HG03159 (cell line): ENCODE results near the gene POR.
"Not testable (repeated sequence)": the region's sequence is repeated elsewhere in the genome, so short reads cannot be mapped to it uniquely, and the experiment has no call there.

ENCODE experiments used
- ATAC-seq: cut with Tn5 transposase; IDR thresholded peaks from one replicate; pipeline ENCODE4 v1.9.1; 2021; ENCODE audit warnings: mild to moderate bottlenecking, moderate library complexity; ENCODE audit not compliant: unreplicated experiment

The POR gene

GRCh38 chr7:76016191-76016947 lies 101.4 kb downstream of the POR start:
- ATAC-seq: no peak

- not testable (repeated sequence) for ATAC-seq
These were observed 103.6 kb downstream of the POR start for GRCh38 chr7:76018520-76018919.

GRCh38 chr7:76020031-76020714 lies 105.2 kb downstream of the POR start:
- no peak for ATAC-seq

- ATAC-seq: no peak
These were observed 107.2 kb downstream of the POR start for GRCh38 chr7:76022026-76022780.

GRCh38 chr7:76023002-76023401 lies 108.0 kb downstream of the POR start:
- no peak for ATAC-seq

- not testable (repeated sequence) for ATAC-seq
These were observed 114.7 kb downstream of the POR start for GRCh38 chr7:76029682-76030081.

- no peak for ATAC-seq
These were observed 117.0 kb downstream of the POR start for GRCh38 chr7:76031964-76032363.
